Measurements from ENCODE around the gene HABP4.

DNA sequence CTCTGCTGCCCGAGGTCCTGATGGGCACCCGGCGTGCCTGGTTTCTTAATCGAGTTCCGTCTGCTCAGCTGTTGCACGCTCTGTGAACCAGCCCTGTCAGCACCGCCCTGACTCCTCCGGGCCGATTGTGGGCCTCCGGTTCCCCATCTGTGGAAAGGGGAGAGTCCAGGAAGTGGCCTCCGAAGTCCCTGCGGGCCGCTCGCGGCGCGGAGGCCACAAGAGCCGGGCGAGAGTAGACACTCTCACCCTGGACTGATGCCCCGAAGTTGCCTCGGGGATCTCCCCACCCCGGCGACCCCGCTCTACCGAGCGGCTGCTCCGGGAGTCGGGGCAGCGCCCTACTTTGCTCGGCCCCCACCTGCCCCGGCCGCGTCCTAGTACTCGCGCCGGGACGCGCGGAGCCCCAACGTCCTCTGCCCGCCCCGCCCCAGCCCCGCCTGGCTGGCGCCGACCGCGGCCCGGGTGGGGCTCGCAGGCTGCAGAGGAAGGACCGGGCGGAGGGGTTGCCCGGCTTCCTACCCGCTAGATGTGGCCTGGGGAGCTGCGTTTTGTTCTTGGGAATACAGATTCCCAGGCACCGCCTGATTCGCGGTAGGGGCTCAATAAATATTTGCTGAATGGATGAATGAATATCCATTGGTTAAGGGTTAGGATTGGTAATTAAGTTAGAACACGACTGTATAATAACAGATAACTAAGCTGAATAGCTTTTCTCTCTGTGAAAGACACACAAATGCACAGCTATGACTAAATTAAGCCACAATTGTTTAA, 30.9 kb upstream of the HABP4 start:
- TF ChIP-seq GATA3 (IDR thresholded peaks at IDR 0.05; ENCODE audit: low read depth, low read length) (no peak), GATA2 (IDR thresholded peaks at IDR 0.05; ENCODE audit: low read depth, low read length) (no peak)

All from SH-SY5Y (cell line).